IMR-90 (cell line): Measurements from ENCODE around the gene EIF4A3. TPM values are rescaled to one million over a fixed set of nuclear protein-coding genes. Genes with fewer than 3 reads are reported as not detected.

Experiments used
- ATAC-seq: fragments of 200-7000 bp; cut with Tn5 transposase; 2 replicates; pipeline ENCODE4 v1.9.1; 2020; ENCODE audit warnings: low read depth, mild to moderate bottlenecking, moderate library complexity
- BruUV-seq: library from RNA; stranded (reverse); fragments of 400-500 nt; replicated peaks from 2 replicates; lab custom pipeline; 2021; lab: Mats Ljungman, UMichigan
- CTCF ChIA-PET: fragments of 300-600 bp; formaldehyde crosslinking; extraction: SDS; loops from one replicate; lab custom pipeline; 2021; ENCODE audit warnings: antibody characterized with exemption; lab: Yijun Ruan, JAX
- POLR2A ChIA-PET: fragments of 300-600 bp; sonication (Branson Sonifier 250); formaldehyde crosslinking; loops from one replicate; lab custom pipeline; 2022; ENCODE audit warnings: antibody characterized with exemption; ENCODE audit not compliant: unreplicated experiment; lab: Charles Lee
- DNase-seq: peaks from one replicate; pipeline ENCODE4 v3.0.0; 2013
- H2AFZ ChIP-seq: replicated peaks from 2 replicates; pipeline ENCODE3; 2013; ENCODE audit warnings: low read length, mild to moderate bottlenecking; ENCODE audit not compliant: poor library complexity
- H2AK5ac ChIP-seq: 2 replicates; pipeline ENCODE4 v1.6.1; 2013; ENCODE audit warnings: low read depth, low read length, inconsistent platforms
- H2AK9ac ChIP-seq: replicated peaks from 2 replicates; pipeline ENCODE3; 2013; ENCODE audit warnings: mild to moderate bottlenecking, low read depth, low read length, moderate library complexity; ENCODE audit not compliant: poor library complexity
- H2BK120ac ChIP-seq: 2 replicates; pipeline ENCODE4 v1.6.1; 2013; ENCODE audit warnings: low read depth, low read length, inconsistent platforms
- H2BK15ac ChIP-seq: 3 replicates; pipeline ENCODE4 v1.6.1; 2013; ENCODE audit warnings: low read depth, low read length, inconsistent platforms
- H2BK20ac ChIP-seq: 2 replicates; pipeline ENCODE4 v1.6.1; 2013; ENCODE audit warnings: low read depth, mild to moderate bottlenecking, inconsistent platforms, low read length, moderate library complexity
- H2BK5ac ChIP-seq: 2 replicates; pipeline ENCODE4 v1.6.1; 2013; ENCODE audit warnings: mild to moderate bottlenecking, low read depth, low read length, inconsistent platforms; ENCODE audit not compliant: poor library complexity, severe bottlenecking
- H3K14ac ChIP-seq: replicated peaks from 2 replicates; pipeline ENCODE4 v1.6.1; 2013; ENCODE audit warnings: low read depth, low read length, inconsistent platforms
- H3K18ac ChIP-seq: 2 replicates; pipeline ENCODE4 v1.6.1; 2013; ENCODE audit warnings: low read depth, low read length, control low read depth
- H3K23ac ChIP-seq: 2 replicates; pipeline ENCODE4 v1.6.1; 2013; ENCODE audit warnings: low read depth, low read length, inconsistent platforms
- H3K27ac ChIP-seq: 2 replicates; pipeline ENCODE4 v1.5.1; 2013; ENCODE audit warnings: mild to moderate bottlenecking, control low read depth, low read length; ENCODE audit not compliant: insufficient read depth
- H3K27me3 ChIP-seq: 2 replicates; pipeline ENCODE4 v1.6.1; 2013; ENCODE audit warnings: low read length; ENCODE audit not compliant: control insufficient read depth, insufficient read depth
- H3K36me3 ChIP-seq: 2 replicates; pipeline ENCODE4 v1.6.1; 2013; ENCODE audit warnings: low read length, mixed read lengths; ENCODE audit not compliant: control insufficient read depth, insufficient read depth
- H3K4ac ChIP-seq: 2 replicates; pipeline ENCODE4 v1.6.1; 2013; ENCODE audit warnings: low read depth, low read length, inconsistent platforms
- H3K4me1 ChIP-seq: 2 replicates; pipeline ENCODE4 v1.6.1; 2013; ENCODE audit warnings: low read length, mixed read lengths; ENCODE audit not compliant: control insufficient read depth, insufficient read depth
- H3K4me2 ChIP-seq: 2 replicates; pipeline ENCODE4 v1.6.1; 2013; ENCODE audit warnings: low read depth, mild to moderate bottlenecking, control low read depth, low read length, moderate library complexity
- H3K4me3 ChIP-seq: 2 replicates; pipeline ENCODE4 v1.5.1; 2013; ENCODE audit warnings: low read depth, mild to moderate bottlenecking, control low read depth, low read length, moderate library complexity; ENCODE audit not compliant: insufficient read depth
- H3K56ac ChIP-seq: 2 replicates; pipeline ENCODE4 v1.6.1; 2013; ENCODE audit warnings: low read length, inconsistent platforms; ENCODE audit not compliant: insufficient read depth; ENCODE audit errors: extremely low read depth
- H3K79me1 ChIP-seq, 2 experiments: 2 replicates each; pipeline ENCODE4 v1.6.1; 2013; ENCODE audit warnings: low read length in 2 of 2, inconsistent platforms in 1 of 2, low read depth in 1 of 2
- H3K9ac ChIP-seq: 2 replicates; pipeline ENCODE4 v1.6.1; 2013; ENCODE audit warnings: low read depth, low read length, control low read depth
- H3K9me1 ChIP-seq: 2 replicates; pipeline ENCODE4 v1.6.1; 2013; ENCODE audit warnings: low read length, inconsistent platforms; ENCODE audit not compliant: insufficient read depth
- H3K9me3 ChIP-seq: 2 replicates; pipeline ENCODE4 v1.6.1; 2013; ENCODE audit warnings: low read length; ENCODE audit not compliant: control insufficient read depth, insufficient read depth
- H4K20me1 ChIP-seq: 2 replicates; pipeline ENCODE4 v1.6.1; 2013; ENCODE audit warnings: low read length, inconsistent platforms; ENCODE audit not compliant: insufficient read depth
- H4K5ac ChIP-seq: 2 replicates; pipeline ENCODE4 v1.6.1; 2013; ENCODE audit warnings: mild to moderate bottlenecking, low read depth, low read length, control low read depth
- H4K8ac ChIP-seq, 2 experiments: 2 replicates each; pipeline ENCODE4 v1.6.1; 2013; ENCODE audit warnings: low read depth in 2 of 2, low read length in 2 of 2, control low read depth in 1 of 2, inconsistent platforms in 1 of 2
- H4K91ac ChIP-seq: 2 replicates; pipeline ENCODE4 v1.6.1; 2013; ENCODE audit warnings: low read depth, low read length, inconsistent platforms; ENCODE audit not compliant: insufficient read depth
- BHLHE40 ChIP-seq: fragments of 150-350 bp; IDR thresholded peaks from 2 replicates; pipeline ENCODE4 v1.6.1; 2016; ENCODE audit warnings: mild to moderate bottlenecking, low read depth, low read length
- CHD1 ChIP-seq: IDR thresholded peaks from 2 replicates; pipeline ENCODE4 v1.6.1; 2012; ENCODE audit warnings: low read depth, low read length, improper control_type of control experiment
- FOS ChIP-seq: fragments of 150-350 bp; IDR thresholded peaks from 2 replicates; pipeline ENCODE4 v1.6.1; 2016; ENCODE audit warnings: low read depth, low read length
- MAZ ChIP-seq: IDR thresholded peaks from 2 replicates; pipeline ENCODE4 v1.6.1; 2012; ENCODE audit warnings: low read depth, mild to moderate bottlenecking, low read length, improper control_type of control experiment, moderate library complexity, borderline replicate concordance
- NFE2L2 ChIP-seq: fragments of 150-350 bp; IDR thresholded peaks from 2 replicates; pipeline ENCODE4 v1.6.1; 2016; ENCODE audit warnings: low read depth, mild to moderate bottlenecking, low read length
- POLR2A ChIP-seq: IDR thresholded peaks from 2 replicates; pipeline ENCODE4 v1.6.1; 2012; ENCODE audit warnings: mild to moderate bottlenecking, low read depth, low read length
- RAD21 ChIP-seq: IDR thresholded peaks from 2 replicates; pipeline ENCODE4 v1.6.1; 2012; ENCODE audit warnings: low read length, improper control_type of control experiment
- WGBS, 2 experiments: methylation state at CpG; one replicate each; pipeline versions ENCODE4 v1.1.5 to v1.1.7; 2013; ENCODE audit warnings: missing lambda C conversion rate in 2 of 2; ENCODE audit not compliant: insufficient read length in 1 of 2; ENCODE audit errors: extremely low coverage in 2 of 2; 5-methylcytosine and 5-hydroxymethylcytosine counted together
- dilution Hi-C: fragments of 300-500 bp; cut with HindIII; formaldehyde crosslinking; loops from one replicate; pipeline ENCODE4 v1.14.3; 2018; ENCODE audit warnings: low sequenced_read_pairs; ENCODE audit not compliant: unreplicated experiment
- in situ Hi-C: fragments of 300-500 bp; cut with MboI; formaldehyde crosslinking; loops from 3 replicates; pipeline ENCODE4 v1.14.3; 2019; ENCODE audit warnings: low sequenced_read_pairs, inconsistent platforms, mixed read lengths
- intact Hi-C: fragments of 100-400 bp; cut with micrococcal nuclease; formaldehyde crosslinking; loops from 2 replicates; pipeline ENCODE4 v1.10.0; 2022
- polyA plus RNA-seq, 3 experiments: library from polyadenylated mRNA; depleted of rRNA; stranded (reverse); fragments of >200 nt; gene quantifications; 2 replicates each; pipeline ENCODE4 v1.2.3, GENCODE V29; 2012; ENCODE audit warnings: low replicate concordance in 1 of 3
- total RNA-seq: library from RNA; depleted of rRNA; stranded (reverse); fragments of >200 nt; gene quantifications from 2 replicates; pipeline ENCODE4 v1.2.3, GENCODE V29; 2012
- TF ChIP-seq, protein P1 (sequence below): fragments of 150-350 bp; IDR thresholded peaks from 2 replicates; pipeline ENCODE4 v1.6.1; 2017; ENCODE audit warnings: mild to moderate bottlenecking, antibody characterized with exemption, low read length, low read depth

The EIF4A3 gene
- total and polyA plus RNA-seq, 2 of the 4 experiments (the other 2 are of a cell fraction), result 85.3 to 97.1 TPM

DNA sequence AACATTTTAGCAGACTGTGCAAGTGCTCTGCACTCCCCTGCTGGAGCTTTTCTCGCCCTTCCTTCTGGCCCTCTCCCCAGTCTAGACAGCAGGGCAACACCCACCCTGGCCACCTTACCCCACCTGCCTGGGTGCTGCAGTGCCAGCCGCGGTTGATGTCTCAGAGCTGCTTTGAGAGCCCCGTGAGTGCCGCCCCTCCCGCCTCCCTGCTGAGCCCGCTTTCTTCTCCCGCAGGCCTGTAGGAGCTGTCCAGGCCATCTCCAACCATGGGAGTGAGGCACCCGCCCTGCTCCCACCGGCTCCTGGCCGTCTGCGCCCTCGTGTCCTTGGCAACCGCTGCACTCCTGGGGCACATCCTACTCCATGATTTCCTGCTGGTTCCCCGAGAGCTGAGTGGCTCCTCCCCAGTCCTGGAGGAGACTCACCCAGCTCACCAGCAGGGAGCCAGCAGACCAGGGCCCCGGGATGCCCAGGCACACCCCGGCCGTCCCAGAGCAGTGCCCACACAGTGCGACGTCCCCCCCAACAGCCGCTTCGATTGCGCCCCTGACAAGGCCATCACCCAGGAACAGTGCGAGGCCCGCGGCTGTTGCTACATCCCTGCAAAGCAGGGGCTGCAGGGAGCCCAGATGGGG lies 42.5 kb downstream of the EIF4A3 start:
- intact Hi-C loops (loop anchor here (5.0 kb wide), 1 partner anchor 43 kb away; the partner anchor contains the start of gene EIF4A3), dilution Hi-C loops (no loop called here)
- 76% methylated on average over 11 of the region's 26 CpGs; no CpG with 5 or more reads in 1 of the 2 experiments for WGBS, 2 experiments

More for the DNA sequence above, 42.5 kb downstream of the EIF4A3 start:
- H3K4me2 ChIP-seq, result no peak overlapping the region
- H3K23ac ChIP-seq, result no peak overlapping the region
- no peak overlapping the region for H2BK15ac ChIP-seq
- no peaks in the 10 kb centered on the region for H3K9me3 ChIP-seq
- no peak overlapping the region for H4K91ac ChIP-seq
- ChIA-PET CTCF (interaction anchor here (0.6 kb wide), 1 partner anchor 25 kb away, joined by 4 read pairs; no protein-coding TSS in a partner anchor), POLR2A (no interaction called here)
- H2AK9ac ChIP-seq, result no peak overlapping the region
- H4K5ac ChIP-seq, result no peak overlapping the region
- H3K9me1 ChIP-seq, result peaks cover 8% of the 10 kb centered on the region
- ATAC-seq, result no peak
- no peak overlapping the region for H2BK5ac ChIP-seq
- peaks cover 0 to 14% of the 10 kb centered on the region in 2 experiments; a peak in 3 of 4 replicates for H3K79me1 ChIP-seq
- in situ Hi-C loops, result no loop called here
- H3K36me3 ChIP-seq, result peaks cover 3% of the 10 kb centered on the region; the same call in 1 of the 2 replicates
- no peak overlapping the region for H2BK20ac ChIP-seq
- DNase-seq, result no peak
- no peaks in the 10 kb centered on the region for H4K20me1 ChIP-seq
- no peak overlapping the region for H4K8ac ChIP-seq
- no peak overlapping the region for H2AFZ ChIP-seq
- H2BK120ac ChIP-seq, result no peak overlapping the region
- H3K4me3 ChIP-seq, result no peak overlapping the region
- H3K27me3 ChIP-seq, result no peaks in the 10 kb centered on the region
- H3K4ac ChIP-seq, result no peak overlapping the region; the same call in 1 of the 2 replicates
- no peak overlapping the region for H3K14ac ChIP-seq
- TF ChIP-seq NFE2L2, result no peak
- TF ChIP-seq POLR2A, result no peak
- TF ChIP-seq RAD21, result no peak
- TF ChIP-seq, protein P1, sequence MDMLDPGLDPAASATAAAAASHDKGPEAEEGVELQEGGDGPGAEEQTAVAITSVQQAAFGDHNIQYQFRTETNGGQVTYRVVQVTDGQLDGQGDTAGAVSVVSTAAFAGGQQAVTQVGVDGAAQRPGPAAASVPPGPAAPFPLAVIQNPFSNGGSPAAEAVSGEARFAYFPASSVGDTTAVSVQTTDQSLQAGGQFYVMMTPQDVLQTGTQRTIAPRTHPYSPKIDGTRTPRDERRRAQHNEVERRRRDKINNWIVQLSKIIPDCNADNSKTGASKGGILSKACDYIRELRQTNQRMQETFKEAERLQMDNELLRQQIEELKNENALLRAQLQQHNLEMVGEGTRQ, result no peak
- no peak for TF ChIP-seq FOS
- TF ChIP-seq MAZ, result no peak
- TF ChIP-seq BHLHE40, result no peak
- TF ChIP-seq CHD1, result no peak
- no peak overlapping the region for H3K9ac ChIP-seq
- no peak overlapping the region for H3K27ac ChIP-seq
- no TSS peak for BruUV-seq
- H3K18ac ChIP-seq, result no peak overlapping the region
- no peak overlapping the region for H3K56ac ChIP-seq
- no peak overlapping the region for H2AK5ac ChIP-seq
- peaks cover 6% of the 10 kb centered on the region for H3K4me1 ChIP-seq
